ENCODE data around the gene RXRA. TPM values are rescaled to one million over a fixed set of nuclear protein-coding genes. Genes with fewer than 3 reads are reported as not detected.

Gene RXRA
- total RNA-seq, 4 donors from 2014 or later = 27.3 to 70.5 (median 58.6) TPM

DNA sequence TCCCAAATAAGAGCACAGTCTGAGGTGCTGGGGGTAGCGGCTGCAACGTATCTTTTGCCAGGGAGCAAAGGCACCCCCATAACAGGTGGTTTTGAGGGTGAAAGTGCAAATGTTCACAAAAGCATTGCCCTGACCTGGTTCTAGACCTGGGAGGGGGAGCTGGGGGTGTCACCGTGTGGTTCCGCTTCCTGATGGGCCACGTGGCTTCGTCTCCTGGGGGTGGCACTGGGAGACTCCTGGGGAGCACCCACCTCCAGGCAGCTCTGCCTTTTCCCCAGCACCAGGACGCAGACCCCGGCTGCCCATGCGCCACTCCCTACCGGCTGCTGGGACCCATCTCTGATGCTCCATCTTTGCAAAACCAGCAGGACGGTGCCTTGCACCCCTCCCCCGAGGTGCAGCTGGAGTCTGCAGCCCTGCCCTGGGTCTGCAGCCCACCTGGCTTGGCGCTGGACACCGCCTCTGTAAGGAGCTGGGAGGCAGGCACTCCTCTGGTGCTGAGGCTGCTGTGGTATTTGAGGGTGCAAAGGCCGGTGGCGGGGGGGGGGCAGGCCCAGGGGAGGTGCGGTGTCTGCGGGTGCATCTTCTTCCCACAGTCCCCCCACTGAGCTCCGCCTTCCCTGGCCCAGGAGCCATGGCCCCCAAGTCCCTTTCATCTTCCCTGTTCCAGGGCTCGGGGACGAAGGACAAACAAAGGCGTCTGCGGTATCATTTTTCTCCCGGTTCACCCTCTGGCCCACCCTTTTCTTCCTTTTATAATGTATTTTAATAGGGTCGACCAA is 29.8 kb upstream of the RXRA start:
- intact Hi-C loops (cut with DNase I; ENCODE audit: low total_unique reads) = no loop called here
- no peak for DNase-seq
- WGBS, 2 donors (ENCODE audit: low coverage in 1 of 2) = 60% methylated on average over 24 of the region's 25 CpGs; no CpG with 5 or more reads in 1 of the 2 donors

DNA sequence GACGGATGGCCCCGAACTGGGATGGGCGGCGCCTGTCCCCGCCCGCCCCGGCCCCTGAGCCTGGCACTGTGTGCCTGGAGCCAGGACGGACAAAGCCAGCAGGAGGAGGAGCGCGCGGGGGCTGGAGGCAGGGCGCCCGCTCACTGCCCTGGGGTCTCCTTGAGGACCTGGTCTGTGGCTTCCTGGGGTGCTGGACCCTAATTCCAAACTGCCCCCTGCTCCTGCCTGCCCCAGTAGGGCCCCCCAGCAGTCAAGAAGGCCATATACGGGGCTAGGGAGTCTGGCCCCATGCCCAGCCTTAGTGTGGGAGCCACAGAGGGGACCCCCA is 29.2 kb upstream of the RXRA start:
- no peak for TF ChIP-seq POLR2AphosphoS5 (IDR thresholded peaks at IDR 0.05)
- no peak for TF ChIP-seq POLR2A (IDR thresholded peaks at IDR 0.05)
- TF ChIP-seq CTCF (IDR thresholded peaks at IDR 0.05) = no peak
- Histone ChIP-seq H3K27me3 (peaks cover 19% of the 10 kb centered on the region), H3K4me1 (peaks cover 0 to 10% (median 0%) of the 10 kb centered on the region in 4 donors), H3K27ac (no peak overlapping the region), H3K36me3 (no peaks in the 10 kb centered on the region), H3K4me3 (no peak overlapping the region), H3K9me3 (no peaks in the 10 kb centered on the region)
- WGBS, 2 donors (ENCODE audit: low coverage in 1 of 2) = 72% methylated on average over 14 of the region's 14 CpGs; no CpG with 5 or more reads in 1 of the 2 donors
- intact Hi-C loops (cut with DNase I; ENCODE audit: low total_unique reads) (no loop called here), in situ Hi-C loops (cut with MboI; ENCODE audit: low pct_ligation_motif_present in 1 of 4, low pct_unique_long_range_greater_than_20kb in 1 of 4, low sequenced_read_pairs in 3 of 4) (no loop called here)
- DNase-seq = no peak

More for the DNA sequence above, 29.8 kb upstream of the RXRA start:
- in situ Hi-C loops (cut with MboI; ENCODE audit: low pct_ligation_motif_present in 1 of 4, low pct_unique_long_range_greater_than_20kb in 1 of 4, low sequenced_read_pairs in 3 of 4) = no loop called here
- Histone ChIP-seq H3K27ac (no peak overlapping the region), H3K4me3 (no peak overlapping the region), H3K4me1 (peaks cover 0 to 10% (median 0%) of the 10 kb centered on the region in 4 donors), H3K27me3 (peaks cover 19% of the 10 kb centered on the region), H3K36me3 (no peaks in the 10 kb centered on the region), H3K9me3 (no peaks in the 10 kb centered on the region)
- no peak for TF ChIP-seq POLR2AphosphoS5 (IDR thresholded peaks at IDR 0.05)
- TF ChIP-seq EP300 (IDR thresholded peaks at IDR 0.05; ENCODE audit: low read depth) = no peak

GRCh38 chr9:134297576-134297975 is 28.7 kb upstream of the RXRA start:
- in situ Hi-C loops (cut with MboI; ENCODE audit: low pct_ligation_motif_present in 1 of 4, low pct_unique_long_range_greater_than_20kb in 1 of 4, low sequenced_read_pairs in 3 of 4) (no loop called here), intact Hi-C loops (cut with DNase I; ENCODE audit: low total_unique reads) (no loop called here)
- no peaks in the 10 kb centered on the region for H3K36me3 ChIP-seq
- no peak overlapping the region for H3K4me3 ChIP-seq
- H3K27me3 ChIP-seq = peaks cover 19% of the 10 kb centered on the region
- no peak for TF ChIP-seq CTCF (IDR thresholded peaks at IDR 0.05)
- TF ChIP-seq EP300 (IDR thresholded peaks at IDR 0.05; ENCODE audit: low read depth) = no peak
- no peak for TF ChIP-seq POLR2A (IDR thresholded peaks at IDR 0.05)
- TF ChIP-seq POLR2AphosphoS5 (IDR thresholded peaks at IDR 0.05) = no peak
- DNase-seq = no peak
- no peaks in the 10 kb centered on the region for H3K9me3 ChIP-seq
- H3K27ac ChIP-seq = no peak overlapping the region
- WGBS, 2 donors (ENCODE audit: low coverage in 1 of 2) = 87 to 100% methylated on average over 2 to 9 of the region's 9 CpGs
- peaks cover 0 to 10% (median 0%) of the 10 kb centered on the region in 4 donors for H3K4me1 ChIP-seq

- TF ChIP-seq EP300 (IDR thresholded peaks at IDR 0.05; ENCODE audit: low read depth) = no peak
- no peak for TF ChIP-seq POLR2AphosphoS5 (IDR thresholded peaks at IDR 0.05)
- TF ChIP-seq CTCF (IDR thresholded peaks at IDR 0.05) = no peak
- no peak for TF ChIP-seq POLR2A (IDR thresholded peaks at IDR 0.05)
- H3K36me3 ChIP-seq = no peaks in the 10 kb centered on the region
- peaks cover 19% of the 10 kb centered on the region for H3K27me3 ChIP-seq
- H3K4me1 ChIP-seq = peaks cover 0 to 10% (median 0%) of the 10 kb centered on the region in 4 donors
- H3K9me3 ChIP-seq = no peaks in the 10 kb centered on the region
- no peak overlapping the region for H3K4me3 ChIP-seq
- WGBS, 2 donors (ENCODE audit: low coverage in 1 of 2) = 85 to 90% methylated on average over 2 to 6 of the region's 6 CpGs
- DNase-seq = no peak
- no peak overlapping the region for H3K27ac ChIP-seq
- intact Hi-C loops (cut with DNase I; ENCODE audit: low total_unique reads) (no loop called here), in situ Hi-C loops (cut with MboI; ENCODE audit: low pct_ligation_motif_present in 1 of 4, low pct_unique_long_range_greater_than_20kb in 1 of 4, low sequenced_read_pairs in 3 of 4) (no loop called here)
Observed at GRCh38 chr9:134298000-134298399, 28.3 kb upstream of the RXRA start.

Measured in transverse colon (tissue), 4 donors.